Non-pigmented ciliary epithelial cell (primary cell): ENCODE results near the gene ERF.

ENCODE experiments used
- DNase-seq: peaks from one replicate; pipeline ENCODE4 v3.0.0-alpha.2; 2010; ENCODE audit warnings: low read depth

ERF gene

DNA sequence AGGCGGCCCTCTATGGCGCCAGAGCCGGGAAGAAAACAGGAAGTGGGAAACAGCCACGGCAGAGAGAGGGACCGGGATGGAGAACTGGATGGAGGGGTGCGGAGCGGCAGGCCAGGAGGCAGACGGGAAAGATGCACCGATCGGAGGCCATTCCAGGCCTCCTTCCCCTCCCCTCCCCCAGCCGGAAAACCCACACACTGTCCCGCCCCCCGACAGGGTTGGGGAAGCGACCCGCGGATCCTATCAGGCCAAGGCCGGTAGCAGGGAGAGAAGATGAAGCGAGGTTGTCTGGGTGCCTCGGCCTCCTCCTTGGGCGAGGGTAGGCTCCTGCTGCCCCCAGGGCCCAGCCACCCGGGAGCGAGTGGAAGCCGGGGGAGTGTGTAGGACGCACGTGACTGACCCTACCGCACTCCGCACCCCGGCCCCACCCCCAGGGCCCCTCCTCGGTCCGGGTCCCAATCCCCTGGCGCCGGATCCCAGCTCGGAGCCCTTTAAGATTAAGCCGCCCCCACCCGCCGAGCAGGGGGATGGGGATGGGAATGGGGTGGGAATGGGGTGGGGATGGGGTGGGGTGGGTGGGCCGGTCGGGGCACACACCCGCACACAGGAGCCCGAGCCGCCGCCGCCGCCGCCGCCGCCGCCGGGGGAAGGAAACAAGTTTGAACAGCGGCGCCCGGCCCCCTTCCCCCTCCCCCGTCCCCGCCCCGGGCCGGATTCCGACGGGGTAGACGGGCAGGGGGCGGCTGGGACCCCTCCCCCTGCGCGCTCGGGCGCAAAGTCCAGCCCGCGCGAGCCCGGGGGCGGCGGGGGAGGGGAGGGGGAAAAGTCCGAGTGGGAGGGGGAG, 1.5 kb downstream of the ERF start:
- no peak for DNase-seq

DNA sequence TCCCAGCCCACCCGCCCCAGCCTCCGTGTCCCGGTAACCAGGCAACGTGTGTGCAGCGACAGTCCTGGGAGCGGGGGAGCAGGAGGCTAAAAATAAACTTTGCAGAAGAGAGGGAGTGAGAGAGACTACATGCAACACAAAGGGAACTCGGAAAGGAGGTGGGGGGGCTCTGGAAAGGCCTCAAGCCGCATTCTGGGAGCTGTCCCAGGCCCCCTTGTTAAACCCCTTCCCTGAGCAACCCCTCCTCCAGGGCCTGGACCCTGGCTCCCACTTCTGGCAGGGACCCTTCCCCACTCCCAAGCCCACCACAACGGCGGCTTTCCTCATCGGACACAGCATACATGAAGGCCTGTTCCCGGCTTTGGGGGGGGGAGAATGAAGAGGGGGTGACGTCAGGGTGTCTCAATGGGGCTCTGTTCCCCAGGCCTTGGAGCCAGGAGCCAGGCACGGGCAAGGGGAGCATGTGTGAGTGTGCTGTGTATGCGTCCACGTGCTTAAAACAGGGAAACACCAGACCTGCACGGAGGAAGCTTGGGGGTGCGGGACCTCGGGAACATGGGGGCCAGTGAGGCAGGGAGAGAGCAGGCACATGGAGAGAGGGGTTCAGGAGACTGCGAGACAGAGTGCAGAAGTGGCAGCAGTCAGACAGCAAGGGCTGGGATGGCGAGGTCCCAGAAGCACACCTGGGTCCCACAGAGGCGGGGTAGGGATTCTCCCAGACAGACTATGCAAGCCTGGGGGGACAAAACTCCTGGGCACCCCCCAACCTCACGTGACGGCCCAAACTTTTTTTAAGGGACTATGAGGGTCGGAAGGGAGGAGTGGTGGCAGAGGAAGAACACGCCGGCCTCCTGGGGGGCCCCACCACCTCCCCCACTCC, 2.3 kb downstream of the ERF start:
- no peak for DNase-seq

DNA sequence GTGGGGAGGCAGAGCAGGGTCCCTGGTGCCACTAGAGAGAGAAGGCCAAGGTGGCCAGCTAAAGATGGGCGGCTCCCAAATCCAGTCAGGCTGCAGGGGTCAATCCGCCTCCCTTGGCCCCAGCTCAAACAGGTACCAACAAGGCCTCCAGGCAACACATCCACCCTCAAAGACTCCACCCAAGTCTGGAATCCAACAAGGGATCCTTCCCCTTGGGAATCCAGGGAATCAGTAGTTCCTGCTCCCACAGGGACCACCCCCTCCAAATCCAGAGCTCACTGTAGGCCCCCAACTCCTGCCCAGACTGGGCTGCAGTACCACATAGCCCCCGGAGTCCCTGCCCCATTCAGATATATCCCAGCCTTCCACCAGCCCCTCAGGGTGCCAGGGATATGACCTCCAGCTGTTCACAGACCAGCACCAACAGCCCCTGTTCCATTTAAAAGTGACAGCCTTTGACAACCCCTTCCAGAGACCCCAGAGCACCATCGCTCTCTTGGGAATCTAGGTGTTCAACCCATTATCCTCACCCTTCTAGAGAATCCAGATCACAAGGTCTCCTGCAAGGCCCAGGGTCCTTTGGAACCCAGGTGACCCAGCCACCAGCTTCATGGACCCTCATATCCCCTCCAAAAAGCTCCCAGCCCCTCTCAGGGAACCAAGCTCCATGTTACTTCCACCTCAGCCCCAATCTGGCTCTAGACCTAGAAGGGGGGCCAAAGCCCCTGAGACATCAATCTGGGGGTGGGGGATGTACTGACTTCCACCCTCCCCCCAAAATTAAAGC, 3.2 kb downstream of the ERF start:
- DNase-seq = no peak

DNA sequence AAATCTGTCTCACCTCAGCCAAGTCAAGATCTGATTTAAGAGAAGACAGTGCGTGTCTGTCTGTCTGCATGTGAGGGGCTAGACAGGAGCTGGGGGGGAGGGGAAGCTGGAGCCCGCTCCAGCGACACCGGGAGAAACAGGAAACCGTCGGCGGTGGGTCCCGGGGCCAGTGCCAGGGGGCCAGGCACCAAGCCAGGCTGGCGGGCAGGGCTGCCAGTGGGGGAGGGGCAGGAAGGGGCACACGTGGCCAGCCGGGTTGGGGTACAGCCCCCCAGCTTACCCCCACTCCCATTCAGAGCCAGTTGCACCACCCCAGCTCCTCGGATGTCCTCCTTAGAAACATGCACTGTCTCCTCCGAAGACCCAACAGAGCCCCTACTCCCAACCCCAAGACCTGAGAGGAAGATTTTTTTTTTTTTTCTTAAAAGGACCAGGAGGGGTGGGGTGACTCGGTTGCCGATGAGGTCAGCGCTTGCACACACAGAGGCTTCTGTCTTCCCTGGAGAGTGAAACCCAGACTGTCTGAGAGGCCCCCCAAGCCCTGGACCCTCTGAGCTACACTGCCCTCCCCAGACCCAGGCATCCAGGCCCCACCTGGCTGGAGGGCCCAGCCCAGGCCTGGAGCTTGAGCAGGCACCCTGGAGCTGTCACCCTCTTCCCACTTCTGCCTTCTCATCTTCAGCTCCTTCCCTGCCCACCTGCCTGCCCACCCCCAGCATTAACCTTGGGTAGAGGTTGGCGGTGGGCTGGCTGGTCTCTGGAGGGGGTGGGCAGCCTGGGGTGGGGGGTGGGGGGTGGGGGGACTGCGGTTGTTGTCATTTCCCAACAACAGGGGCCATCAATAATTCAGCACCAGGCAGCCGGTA, 4.0 kb downstream of the ERF start:
- no peak for DNase-seq

DNA sequence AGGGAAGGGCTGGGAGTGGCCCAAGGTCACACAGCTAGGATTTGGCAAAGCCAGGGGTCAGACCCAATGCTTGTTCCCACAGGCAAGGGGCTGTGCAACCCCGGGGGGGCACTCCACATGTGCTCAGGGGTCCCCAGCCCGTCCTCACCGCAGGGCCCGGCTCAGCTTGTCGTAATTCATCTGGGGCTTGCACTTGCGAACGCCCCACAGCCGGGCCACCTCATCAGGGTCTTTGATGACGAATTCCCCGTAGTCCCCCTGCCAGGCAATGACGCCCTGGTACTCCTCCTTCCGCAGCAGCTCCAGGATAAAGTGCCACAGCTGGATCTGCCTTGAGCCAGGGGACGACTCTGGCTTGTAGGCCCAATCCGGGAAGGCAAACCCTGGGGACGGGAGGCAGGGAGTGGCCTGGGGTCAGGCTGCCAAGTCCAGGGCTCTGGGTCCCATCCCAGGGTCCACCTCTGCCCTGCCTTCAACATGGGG, 4.7 kb downstream of the ERF start:
- no peak for DNase-seq

DNA sequence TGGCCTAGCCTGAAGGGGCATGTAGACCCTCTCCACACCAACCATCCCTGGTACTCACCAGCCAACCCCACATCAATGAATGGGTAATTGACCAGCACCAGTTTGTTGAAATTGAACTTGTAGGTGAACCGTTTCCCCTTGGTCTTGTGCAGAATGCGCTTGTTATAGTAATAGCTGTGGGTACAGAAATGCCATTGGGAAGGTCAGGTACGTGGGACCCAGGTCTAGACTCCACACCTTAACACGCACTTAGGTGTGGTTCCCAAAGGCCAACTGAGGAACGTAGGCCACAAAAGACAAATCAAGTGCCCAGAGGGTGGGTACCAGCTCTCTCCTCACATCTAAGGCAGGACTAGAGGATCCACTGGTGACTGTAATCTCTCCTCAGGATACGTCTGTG, 5.2 kb downstream of the ERF start:
- no peak for DNase-seq

DNA sequence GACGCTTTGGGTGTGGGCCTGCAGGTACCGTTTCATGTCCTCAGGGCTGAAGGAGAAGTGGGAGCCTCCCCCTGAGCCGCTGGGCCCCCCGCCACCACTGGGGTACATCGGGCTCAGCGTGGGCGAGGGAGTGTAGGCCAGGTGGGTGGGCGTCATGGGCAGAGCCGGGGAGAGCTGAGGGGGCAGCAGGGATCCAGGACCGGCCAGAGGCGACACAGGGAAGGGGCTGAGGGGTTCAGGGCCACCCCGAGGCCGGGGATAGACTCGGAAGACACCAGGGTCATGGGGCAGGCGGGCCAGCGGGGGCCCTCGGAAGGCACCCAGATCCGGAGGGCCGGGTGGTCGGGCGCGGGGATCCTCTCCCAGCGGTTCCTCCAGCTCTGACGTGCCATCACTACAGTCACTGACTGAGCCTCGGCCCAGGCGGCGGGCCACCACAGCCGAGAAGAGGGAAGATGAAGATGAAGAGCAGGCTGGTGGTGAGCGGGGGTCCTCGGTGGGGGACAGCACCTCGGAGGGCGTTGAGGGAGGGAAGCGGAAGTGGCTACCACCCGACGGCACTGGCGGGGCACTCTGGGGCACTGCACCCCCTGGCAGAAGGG, 5.7 kb downstream of the ERF start:
- DNase-seq = no peak

DNA sequence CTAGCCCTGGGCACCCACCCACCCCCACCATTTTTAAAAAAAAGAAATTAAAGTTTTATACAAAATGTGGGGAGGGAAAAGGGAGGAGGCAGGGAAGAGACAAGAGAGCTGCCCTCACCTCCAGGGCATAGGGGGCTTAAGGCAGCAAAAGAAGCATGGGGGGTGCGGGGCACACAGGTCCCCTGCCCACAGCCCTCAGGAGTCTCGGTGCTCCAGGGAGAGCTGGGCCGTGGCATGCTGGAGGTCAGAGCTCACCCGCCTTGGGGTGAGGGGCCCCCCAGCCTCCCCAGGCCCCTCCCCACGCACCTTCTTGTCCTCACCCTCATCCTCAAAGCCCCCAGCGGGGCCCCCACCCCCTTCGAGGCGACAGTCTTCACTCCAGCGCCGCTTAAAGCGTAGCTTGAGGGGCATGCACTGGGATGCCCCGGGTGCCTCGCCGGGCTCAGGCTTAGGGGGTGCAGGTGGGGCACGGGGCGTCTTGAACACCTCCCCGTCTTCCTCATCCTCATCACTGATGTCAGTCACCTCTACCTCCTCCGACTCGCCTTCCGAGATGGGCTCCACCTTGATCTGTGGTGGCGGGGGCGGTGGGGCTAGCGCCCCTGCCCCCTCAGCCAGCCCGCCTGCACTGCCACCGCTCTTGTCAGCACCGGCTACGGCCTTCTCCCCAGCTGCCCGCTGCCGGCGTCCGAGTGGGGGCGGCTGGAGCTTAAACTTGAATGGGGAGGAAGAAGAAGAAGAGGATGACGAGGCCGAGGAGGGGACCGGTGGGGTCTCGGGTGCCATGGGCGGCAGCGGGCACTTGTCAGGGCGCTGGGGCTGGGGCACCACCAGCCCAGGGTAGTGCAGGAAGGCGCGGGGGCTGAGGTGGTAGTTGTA, 6.4 kb downstream of the ERF start:
- DNase-seq = no peak

DNA sequence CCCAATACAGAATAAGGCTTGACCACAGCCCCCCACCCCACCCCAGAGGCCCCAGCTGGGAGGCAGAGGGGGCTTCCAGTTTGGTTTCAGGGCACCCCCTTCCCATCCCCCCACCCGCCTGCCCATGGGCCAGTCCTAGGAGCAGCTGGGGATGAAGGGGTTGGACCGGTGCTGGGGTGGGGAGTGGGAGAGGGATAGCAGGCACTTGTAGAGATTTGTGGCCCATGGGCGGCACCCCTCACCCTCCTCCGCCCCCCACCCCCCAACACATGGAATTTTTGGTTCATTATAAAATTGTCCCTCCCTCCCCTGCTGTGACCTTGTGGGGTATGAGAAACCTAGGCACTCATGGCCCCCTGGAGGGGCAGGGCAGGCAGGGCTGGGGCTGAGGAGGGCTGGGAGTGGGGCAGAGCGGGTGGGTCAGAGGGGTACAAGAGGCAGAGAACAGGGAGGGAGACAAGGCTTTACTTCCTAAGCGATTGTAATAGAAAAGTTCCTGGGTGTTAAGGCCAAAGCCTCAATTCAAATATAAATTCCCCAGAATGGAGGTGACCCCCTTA, 7.2 kb downstream of the ERF start:
- no peak for DNase-seq

DNA sequence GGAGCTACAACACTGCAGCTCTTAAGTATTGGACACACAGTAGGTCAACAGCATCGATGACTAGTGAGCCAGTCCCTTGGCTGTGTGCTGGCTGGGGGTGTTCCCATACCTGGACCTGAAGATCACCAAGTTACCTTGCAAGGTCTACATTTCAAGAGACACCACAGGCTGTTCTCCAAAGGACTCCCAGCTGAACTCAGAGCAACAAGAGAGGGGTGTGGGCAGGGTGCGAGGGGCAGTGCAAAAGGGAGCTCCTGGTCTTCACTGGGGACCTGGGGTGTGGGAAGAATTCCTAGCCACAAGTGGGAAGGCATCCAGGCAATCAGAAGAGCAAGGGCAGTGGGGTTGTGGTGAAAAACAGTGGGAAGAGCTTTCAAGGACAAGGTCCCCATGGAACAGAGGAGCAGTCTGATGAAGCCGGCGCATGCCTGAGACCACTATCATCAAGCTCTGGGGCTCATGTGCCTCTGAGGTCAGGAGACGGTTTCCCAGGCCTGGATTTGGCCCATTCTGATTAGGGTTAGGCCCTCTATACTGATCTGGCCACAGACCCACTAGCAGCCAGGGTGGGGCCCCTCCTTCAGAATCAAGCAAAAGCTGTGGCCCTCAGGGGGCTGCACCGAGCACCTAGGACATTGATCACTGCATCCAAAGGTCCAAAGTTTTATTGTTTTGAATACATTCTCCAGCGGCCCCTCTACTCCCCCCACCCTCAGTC, 7.8 kb downstream of the ERF start:
- DNase-seq = no peak

DNA sequence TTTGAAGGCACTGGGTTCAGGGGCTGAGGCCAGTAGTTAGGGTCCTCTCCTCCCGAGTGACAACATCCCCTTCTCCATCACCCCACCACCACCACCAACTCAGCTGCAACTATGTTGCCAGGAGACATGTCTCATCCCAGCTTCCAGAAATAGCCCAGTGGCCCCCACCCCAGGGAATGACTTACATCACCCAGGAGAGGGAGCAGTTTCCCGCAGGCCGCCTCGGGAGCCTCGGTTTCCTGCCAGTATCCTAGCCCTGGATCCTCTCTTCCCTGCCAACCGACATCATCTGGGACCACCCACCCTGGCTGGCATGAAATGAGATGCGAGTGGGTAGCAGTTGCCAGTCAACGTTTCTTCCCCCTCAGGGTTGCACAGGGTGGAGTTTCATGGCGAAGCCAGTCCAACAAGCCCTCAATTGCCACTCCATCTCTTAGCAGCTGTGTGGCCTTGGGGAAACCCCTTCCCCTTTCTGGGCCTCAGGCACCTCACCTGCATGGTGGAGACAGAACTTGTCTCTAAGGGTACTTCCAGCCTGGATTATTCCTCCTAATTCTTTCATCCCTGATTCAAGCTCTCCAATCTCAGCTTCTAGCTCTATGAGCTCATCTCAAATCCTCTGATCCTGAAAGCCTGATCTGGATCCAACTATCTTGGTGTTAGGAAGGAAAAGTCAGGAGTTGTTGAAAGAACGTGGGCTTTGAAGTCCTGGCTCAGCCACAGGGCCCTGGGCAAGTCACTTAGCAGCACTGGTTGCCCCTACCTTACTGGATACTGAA, 8.6 kb downstream of the ERF start:
- no peak for DNase-seq

DNA sequence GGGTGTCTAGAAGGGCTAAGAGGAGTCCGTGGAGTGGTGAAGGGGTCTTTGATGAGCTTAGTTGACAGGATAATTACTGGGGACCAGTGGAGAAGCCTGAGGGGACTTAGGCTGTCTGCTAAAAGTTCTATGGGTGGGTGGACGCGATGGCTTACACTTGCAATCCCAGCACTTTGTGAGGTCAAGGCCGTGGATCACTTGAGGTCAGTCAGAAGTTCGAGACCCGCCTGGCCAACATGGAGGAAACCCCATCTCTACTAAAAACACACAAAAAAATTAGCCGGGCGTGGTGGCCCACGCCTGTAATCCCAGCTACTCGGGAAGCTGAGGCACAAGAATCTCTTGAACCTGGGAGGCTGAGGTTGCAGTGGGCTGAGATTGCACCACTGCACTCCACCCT, 9.7 kb downstream of the ERF start:
- no peak for DNase-seq

DNA sequence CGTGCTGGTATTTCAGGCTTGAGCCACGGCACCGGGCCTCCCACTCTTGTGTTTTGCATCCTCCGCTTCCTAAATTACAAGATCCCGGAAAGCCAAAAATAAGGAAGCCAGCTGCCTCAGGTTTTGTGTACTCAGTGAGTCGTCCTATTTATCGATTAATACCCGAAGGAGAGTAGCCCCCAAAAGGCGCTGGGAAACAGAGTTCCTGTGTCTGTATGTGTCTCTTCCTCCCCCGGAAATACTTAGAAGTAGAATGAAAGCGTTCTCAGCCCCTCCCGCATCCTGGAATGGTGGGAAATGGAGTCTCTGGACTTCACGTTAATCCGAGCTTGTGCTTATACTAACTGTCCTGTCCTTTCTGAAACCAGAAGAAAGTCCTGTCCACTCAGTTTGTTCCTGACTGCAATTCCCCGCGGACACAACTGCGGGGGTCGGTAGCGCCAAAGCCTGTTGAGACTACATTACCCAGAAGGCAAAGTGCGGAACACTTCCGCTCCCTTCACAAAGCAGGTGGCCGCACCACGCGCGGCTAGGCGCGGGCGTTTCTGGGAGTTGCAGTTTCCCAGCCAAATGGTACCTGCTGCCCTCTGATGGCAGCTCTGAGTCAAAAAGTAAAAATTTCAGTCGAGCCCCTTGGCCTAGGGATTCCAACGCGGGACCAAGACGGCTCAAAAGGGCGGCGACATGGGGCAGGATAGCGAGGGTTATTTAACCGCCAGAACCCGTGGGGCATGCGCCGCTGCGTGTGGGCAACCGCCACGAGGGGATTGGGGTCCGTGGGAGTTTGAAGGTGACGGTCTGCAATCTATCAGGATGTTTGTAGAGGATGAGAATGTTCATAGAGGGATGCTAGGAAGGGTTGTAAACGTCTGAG, 10.3 kb downstream of the ERF start:
- peak; percentile 75 for DNase-seq

DNA sequence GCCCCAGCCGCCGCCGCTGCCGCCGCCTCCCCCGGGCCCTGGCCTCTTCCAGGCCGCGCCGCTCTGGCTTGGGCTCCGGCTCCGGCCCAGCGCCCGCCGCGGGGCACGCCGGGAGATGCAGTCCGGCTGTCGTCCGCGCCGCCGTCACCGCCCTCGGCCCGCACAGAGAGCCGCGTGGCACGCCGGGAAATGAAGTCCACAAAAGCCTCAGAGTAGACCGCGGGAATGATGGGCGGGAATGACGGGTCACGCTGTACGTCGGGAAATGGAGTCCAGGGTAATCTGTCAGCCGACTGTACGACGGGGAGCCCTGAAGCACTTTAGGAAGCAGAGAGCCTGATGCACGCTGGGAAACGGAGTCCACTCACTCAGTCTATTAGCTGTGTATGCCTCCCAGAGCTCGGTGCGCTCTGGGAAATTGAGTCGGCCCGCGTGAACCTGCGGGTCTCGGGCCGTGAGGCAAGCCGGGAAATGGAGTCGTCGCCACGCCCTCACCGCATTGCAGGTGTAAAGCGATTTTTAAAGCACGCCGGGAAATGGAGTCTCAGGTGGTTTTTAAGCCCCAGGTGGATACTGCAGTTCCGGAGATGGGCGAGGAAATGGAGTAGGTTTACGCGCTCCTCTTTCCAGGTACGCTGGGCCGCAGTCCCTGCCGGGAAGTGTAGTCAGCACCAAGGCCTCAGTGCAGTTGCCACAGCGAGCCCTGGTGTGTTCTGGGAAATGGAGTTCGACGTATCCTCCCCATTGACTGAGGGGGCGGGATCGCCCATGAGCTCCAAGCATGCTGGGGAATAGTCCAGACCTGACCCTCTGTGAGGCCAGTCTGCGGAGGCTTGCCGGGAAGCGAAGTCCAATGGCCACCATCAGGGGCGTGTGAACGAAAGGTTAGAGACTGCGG, 12.2 kb downstream of the ERF start, which contains the start of gene GSK3A:
TSS of gene GSK3A (minus strand) at position 91 of the 898 bp plus-strand sequence. CDS start 137 bp downstream, outside the sequence.
- DNase-seq = peak; percentile 98

DNA sequence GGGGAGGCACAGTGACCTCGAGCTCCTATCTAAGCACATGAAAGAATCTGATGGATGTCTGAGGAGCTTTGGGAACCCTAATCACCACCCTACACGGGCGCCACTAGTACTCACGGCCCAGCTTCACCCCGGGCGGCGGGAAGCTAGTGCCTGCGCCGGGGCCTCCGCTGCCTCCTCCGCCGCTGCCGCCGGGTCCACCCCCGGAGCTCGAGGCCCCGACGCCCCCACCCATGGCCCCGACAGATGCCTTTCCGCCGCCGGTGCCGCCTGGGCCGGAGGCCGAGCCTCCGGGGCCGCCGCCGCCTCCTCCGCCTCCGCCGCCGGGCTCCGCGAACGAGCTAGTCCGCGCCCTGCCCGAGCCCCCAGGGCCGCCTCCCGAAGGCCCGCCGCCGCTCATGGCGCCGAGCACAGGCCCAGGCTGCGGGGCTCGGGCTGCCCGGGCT, 12.8 kb downstream of the ERF start:
- no peak for DNase-seq

DNA sequence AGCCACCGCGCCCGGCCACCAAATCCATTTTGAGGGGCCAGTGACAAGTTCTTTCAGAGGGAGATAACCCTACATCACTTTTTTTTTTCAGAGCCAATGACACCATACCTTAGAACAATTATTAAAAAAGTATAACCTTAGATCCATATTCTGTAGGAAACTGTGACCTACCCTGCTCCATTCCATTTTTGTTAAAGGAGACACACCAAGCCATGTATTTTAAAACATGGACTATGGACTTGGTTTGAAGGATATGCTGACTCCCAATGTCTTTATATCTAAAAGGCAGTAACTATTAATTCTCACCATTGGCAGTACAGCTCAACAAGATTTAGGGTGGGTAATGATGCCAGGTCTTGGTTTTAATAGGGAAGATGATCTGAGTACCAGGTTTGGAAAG, 13.6 kb downstream of the ERF start:
- DNase-seq = no peak
